Measurements from ENCODE around the gene SORCS1.

- TF ChIP-seq ZNF701 (tag by site-specific recombination; IDR thresholded peaks at IDR 0.05), result no peak
- TF ChIP-seq CTCF (tag by site-specific recombination; IDR thresholded peaks at IDR 0.05), result no peak
- TF ChIP-seq ZBTB10 (tag by site-specific recombination; IDR thresholded peaks at IDR 0.05), result no peak
- no peak for TF ChIP-seq ZBTB1 (tag by site-specific recombination; IDR thresholded peaks at IDR 0.05)
- TF ChIP-seq KLF10 (tag by site-specific recombination; IDR thresholded peaks at IDR 0.05), result no peak
- no peak for TF ChIP-seq ZNF10 (tag by site-specific recombination; IDR thresholded peaks at IDR 0.05)
- no peak for TF ChIP-seq ZBTB7A (tag by site-specific recombination; IDR thresholded peaks at IDR 0.05; ENCODE audit: low read depth)
- no peak for TF ChIP-seq ZNF792 (tag by site-specific recombination; IDR thresholded peaks at IDR 0.05)
- no peak for TF ChIP-seq YY1 (tag by site-specific recombination; IDR thresholded peaks at IDR 0.05)
- TF ChIP-seq REST (tag by site-specific recombination; IDR thresholded peaks at IDR 0.05), result no peak
- TF ChIP-seq PBX3 (CRISPR knock-in tag; IDR thresholded peaks at IDR 0.05), result no peak
- TF ChIP-seq PATZ1 (tag by site-specific recombination; IDR thresholded peaks at IDR 0.05), result no peak
- TF ChIP-seq PRDM1 (tag by site-specific recombination; IDR thresholded peaks at IDR 0.05), result no peak
These were observed 606.4 kb downstream of the SORCS1 start for GRCh38 chr10:106557951-106558733.

Data from HEK293 (cell line).